GM12892 (cell line): ENCODE results near the gene TMPRSS3.

Source experiments
- DNase-seq: peaks from one replicate; pipeline ENCODE4 v3.0.0; 2011; ENCODE audit not compliant: insufficient read length
- FAIRE-seq: peaks from 2 replicates; lab custom pipeline; 2011; peaks lifted over from hg19 to GRCh38; lab: Jason Lieb, UNC
- POLR2A ChIP-seq: IDR thresholded peaks from 2 replicates; pipeline ENCODE4 v1.6.1; 2011; ENCODE audit warnings: low read depth, low read length, control low read depth
- POLR2AphosphoS5 ChIP-seq: IDR thresholded peaks from 2 replicates; pipeline ENCODE4 v1.6.1; 2011; ENCODE audit warnings: low read depth, low read length, control low read depth
- TAF1 ChIP-seq: IDR thresholded peaks from 2 replicates; pipeline ENCODE4 v1.6.1; 2011; ENCODE audit warnings: low read depth, mild to moderate bottlenecking, control low read depth, low read length, borderline replicate concordance

Gene TMPRSS3

DNA sequence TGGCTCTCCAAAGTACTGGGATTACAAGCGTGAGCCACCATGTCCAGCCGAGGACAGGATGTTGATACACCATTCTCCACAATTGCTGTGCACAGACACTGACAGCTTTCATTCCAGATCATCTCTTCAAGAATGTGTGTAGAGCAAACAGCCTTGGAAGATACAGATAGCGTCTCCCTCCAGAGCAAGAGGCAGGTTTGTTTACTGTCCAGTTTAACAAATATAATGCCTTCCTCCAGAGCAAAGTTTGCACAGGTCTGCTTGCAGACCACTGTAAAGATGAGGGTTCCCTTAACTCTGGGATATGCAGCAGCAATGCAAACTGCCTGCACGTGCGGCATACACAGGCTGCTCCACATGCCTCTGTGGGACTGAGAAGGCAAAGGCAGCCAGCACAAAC is 4.6 kb downstream of the TMPRSS3 start:
- DNase-seq (no peak), FAIRE-seq (no peak)
- TF ChIP-seq POLR2AphosphoS5: no peak
- no peak for TF ChIP-seq POLR2A
- TF ChIP-seq TAF1: no peak

DNA sequence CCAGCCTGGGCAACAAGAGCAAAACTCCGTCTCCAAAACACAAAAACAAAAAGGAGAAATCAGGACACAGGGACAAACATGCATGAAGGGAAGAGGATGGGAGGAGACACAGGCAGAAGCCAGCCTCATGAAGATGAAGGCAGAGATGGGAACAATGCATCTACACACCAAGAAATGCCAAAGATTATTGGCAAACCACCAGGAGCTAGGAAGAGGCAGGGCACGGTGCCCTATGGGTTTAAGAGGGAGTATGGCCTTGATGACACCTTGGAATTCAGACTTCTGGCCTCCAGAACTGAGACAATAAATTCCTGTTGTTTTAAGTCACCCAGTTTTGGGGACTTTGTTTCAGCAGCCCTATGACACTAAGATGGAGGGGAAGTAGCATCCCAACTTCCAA is 5.2 kb downstream of the TMPRSS3 start:
- DNase-seq (no peak), FAIRE-seq (no peak)
- no peak for TF ChIP-seq POLR2AphosphoS5
- TF ChIP-seq POLR2A: no peak
- no peak for TF ChIP-seq TAF1

DNA sequence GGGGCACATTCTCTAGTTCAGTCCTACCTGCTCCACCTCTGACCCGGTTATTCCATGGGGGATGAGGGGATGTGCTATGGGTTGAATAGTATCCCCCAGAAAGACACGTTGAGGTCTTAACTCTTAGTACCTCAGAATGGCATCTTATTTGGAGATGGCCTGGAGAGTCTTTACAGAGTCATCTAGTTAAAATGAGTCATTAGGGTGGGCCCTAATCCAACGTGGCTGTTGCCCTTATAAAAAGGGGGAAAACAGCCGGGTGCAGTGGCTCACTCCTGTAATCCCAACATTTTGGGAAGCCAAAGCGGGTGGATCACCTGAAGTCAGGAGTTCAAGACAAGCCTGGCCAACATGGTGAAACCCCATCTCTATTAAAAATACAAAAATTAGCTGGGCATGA is 5.7 kb downstream of the TMPRSS3 start:
- no peak for DNase-seq
- no peak for TF ChIP-seq TAF1
- TF ChIP-seq POLR2AphosphoS5: no peak
- no peak for TF ChIP-seq POLR2A
- no peak for FAIRE-seq

DNA sequence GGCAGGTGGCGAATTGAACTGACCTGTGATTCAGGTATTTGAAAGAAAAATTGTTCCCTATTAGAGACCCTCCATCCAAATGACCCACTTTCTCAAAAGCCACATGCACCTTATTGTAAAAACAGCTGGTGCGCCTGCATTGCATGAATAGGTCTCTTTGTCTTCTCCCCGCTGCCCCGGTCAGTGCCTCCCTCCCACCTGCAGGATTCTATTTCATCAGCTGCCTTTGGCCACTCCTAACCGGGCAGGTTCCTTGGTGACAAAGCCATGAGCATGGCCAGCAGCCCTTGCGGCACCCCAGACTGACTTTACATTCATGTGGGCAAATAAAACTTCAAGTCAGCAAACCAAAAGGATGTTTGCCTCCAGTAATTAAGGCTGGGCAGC is 6.4 kb downstream of the TMPRSS3 start:
- FAIRE-seq: no peak
- TF ChIP-seq TAF1 (no peak), POLR2AphosphoS5 (no peak)
- no peak for DNase-seq

DNA sequence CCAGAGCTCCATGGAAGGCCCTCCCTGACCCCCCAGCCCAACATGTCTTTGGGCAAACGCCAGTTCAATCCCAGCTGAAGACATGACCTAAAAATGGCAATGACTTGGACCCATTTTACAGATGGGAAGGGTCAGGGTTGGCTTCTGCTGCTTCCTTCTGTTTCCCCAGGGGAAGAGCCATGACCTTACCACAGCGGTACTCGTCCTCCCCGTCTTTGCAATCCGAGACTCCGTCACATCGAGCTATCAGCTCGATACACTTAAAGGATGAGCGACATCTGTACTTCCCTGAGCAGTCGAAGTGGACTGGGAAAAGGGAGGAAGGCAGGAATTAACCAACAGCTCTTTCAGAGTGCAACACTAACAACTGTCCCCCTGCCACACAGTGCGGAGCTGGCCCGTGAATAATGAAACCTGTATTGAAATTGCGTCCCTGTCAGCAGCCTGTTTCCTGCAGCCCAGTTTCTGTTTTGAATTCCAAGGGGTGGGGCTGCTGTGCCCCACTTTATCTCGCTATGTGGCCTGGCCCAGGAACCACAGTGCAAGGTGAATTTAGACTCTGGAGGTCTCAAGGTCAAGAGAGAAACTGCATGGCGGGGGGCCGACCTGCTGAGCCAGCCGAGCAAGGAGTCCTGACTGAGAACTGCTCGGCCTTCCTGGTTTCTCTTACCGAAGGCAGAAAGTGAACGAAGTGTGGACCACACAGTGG is 7.0 kb downstream of the TMPRSS3 start:
- FAIRE-seq (no peak), DNase-seq (no peak)
- TF ChIP-seq POLR2A: no peak
- TF ChIP-seq POLR2AphosphoS5: no peak
- TF ChIP-seq TAF1: no peak

DNA sequence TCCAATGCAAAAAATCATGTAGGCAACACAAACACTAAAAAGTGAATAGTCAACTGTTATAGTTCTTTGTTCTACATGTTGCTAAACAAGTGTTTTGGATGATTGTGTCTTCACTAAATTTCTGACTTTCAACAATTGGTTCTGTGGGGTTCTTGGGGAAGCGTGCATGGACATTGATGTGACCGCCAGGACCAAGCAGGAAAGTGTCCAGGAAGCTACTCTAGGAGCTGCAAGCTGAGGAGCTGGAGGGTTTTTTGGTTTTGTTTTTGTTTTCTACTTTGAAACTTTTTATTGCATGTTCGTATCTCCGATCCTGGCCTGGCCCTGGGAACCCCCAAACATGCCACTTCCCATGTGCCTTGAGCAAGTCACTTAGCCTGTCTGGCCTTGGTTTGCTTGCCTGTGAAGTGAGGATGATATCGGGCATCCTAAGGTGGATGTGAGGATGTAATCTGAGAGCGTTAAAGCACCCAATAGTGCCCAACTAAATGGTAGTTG is 8.0 kb downstream of the TMPRSS3 start:
- FAIRE-seq (no peak), DNase-seq (no peak)
- no peak for TF ChIP-seq POLR2AphosphoS5
- TF ChIP-seq POLR2A: no peak
- TF ChIP-seq TAF1: no peak

DNA sequence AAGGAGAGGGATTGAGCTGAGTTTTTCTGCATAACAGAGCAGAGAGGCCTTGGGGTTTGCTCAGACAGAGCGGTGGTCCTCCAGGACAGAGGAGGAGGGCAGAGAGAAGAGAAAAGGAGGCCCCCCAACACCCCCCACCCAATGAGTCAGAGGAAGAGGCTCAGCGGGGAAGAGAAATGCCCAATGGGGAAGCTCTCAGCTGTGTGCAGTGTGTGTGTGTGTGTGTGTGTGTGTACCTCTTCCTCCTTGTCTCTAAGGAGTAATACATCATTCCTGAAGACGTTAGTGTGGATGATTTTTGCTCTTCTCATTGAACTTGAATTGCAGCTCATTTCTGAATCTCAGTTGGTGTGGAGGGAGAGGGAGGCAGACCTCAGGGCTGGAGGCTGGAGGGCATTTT is 8.7 kb downstream of the TMPRSS3 start:
- FAIRE-seq: no peak
- TF ChIP-seq POLR2A: no peak
- TF ChIP-seq TAF1: no peak
- no peak for TF ChIP-seq POLR2AphosphoS5
- no peak for DNase-seq

DNA sequence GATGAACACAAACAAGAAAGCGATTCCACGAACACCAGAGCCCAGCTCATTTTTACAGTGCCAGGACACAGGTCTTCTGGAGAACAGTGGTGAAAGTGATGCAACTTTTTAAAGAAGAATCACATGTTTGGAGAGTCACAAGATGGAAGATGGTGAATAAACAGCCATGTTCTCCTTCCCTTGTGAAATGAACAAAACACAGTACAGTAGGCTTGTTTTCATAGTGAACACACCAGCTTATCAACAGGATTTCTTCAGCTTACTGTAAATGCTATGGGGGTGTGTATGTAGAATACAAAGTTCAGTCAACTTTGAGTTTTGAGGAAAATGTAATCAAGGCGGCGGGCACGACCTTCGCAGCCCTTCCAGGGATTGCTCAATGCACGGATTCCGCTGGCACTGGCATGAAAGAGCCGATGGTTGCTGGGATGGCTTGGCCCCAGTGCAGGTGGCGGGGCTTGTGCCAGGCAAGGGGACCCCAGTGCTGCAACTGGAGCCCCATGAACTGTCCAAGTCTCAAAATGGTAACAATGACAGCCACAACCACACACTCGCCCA is 9.7 kb downstream of the TMPRSS3 start:
- FAIRE-seq (no peak), DNase-seq (no peak)
- TF ChIP-seq POLR2A (no peak), POLR2AphosphoS5 (no peak), TAF1 (no peak)

DNA sequence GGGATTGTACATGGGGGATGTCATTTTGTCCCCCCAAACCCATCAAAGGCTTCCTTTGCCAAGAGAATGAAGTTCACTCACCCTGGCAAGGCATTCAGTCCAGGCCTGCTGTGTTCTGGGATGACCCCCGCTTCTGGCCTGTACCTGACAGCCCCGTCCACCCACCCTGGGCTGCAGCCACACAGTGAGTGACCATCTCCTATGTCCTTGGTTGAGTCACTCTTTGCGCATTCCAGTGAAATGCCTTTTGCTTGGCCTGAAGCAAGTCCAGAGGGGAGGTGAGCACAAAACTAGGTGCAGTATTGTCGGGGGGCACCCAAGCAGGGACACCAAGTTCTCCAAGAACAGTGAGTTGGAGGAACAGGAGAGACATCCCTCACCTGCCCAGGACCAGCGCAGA is 10.2 kb downstream of the TMPRSS3 start:
- DNase-seq (no peak), FAIRE-seq (no peak)
- TF ChIP-seq TAF1 (no peak), POLR2A (no peak), POLR2AphosphoS5 (no peak)

DNA sequence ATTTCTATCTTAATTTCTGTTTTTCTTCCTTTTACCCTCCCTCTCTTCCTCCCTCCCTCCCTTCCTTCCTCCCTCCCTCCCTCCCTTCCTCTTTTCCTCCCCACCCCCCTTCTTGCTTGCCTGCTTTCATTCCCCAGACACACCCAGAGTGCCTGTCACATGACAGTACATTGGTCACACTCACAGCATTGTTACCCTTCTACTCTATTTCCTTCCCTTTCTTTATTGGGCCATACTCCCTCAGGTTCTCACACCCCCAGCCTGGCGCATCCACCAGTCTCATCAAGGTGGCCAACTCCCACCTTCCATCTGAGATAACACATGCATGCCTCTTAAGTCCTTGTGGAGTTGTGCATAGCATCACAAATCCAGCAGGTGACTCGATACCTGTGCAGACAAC is 10.9 kb downstream of the TMPRSS3 start:
- no peak for DNase-seq
- TF ChIP-seq TAF1 (no peak), POLR2A (no peak), POLR2AphosphoS5 (no peak)
- no peak for FAIRE-seq

DNA sequence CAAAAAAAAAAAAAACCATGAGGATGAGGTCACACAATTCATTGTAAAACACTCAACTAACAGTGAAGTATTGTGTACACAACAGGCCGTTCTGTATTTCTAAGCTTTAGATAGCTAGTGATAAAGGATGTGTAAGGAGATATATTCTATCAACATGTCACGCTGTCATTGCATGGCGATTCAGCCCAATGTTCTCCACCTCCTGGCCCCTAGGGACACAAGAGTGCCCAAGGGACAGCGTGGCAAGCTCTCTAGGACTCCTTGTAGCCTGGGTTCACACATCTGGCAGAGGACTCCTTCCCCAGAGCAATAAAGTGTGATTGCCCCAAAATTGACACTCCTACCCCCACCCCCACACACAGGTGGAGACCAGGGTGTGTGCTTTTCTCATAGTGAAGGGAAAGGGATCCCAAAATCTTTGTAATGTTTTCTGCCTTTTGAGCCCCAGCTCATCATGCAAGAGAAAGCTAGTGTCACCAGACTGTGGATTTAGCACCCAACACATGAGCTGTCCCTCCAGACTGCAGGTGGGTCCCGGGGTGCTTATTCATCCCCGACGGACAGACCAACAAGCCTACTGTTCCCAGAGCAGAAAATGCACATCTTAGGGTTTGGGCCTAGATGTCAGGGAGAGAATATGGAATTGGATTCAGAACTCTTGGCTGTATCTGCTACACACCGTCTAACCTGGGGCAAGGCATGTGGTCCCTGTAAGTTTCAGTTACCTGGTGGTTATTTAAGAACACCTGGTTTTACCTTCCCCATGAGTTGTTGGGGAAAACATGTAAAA is 11.5 kb downstream of the TMPRSS3 start:
- TF ChIP-seq TAF1 (no peak), POLR2A (no peak), POLR2AphosphoS5 (no peak)
- FAIRE-seq (no peak), DNase-seq (no peak)
